GM18861 (cell line): ENCODE data around the gene MT2A.

Experiments
- ATAC-seq: cut with Tn5 transposase; IDR thresholded peaks from one replicate; pipeline ENCODE4 v1.9.1; 2021; ENCODE audit not compliant: unreplicated experiment

Gene MT2A

DNA sequence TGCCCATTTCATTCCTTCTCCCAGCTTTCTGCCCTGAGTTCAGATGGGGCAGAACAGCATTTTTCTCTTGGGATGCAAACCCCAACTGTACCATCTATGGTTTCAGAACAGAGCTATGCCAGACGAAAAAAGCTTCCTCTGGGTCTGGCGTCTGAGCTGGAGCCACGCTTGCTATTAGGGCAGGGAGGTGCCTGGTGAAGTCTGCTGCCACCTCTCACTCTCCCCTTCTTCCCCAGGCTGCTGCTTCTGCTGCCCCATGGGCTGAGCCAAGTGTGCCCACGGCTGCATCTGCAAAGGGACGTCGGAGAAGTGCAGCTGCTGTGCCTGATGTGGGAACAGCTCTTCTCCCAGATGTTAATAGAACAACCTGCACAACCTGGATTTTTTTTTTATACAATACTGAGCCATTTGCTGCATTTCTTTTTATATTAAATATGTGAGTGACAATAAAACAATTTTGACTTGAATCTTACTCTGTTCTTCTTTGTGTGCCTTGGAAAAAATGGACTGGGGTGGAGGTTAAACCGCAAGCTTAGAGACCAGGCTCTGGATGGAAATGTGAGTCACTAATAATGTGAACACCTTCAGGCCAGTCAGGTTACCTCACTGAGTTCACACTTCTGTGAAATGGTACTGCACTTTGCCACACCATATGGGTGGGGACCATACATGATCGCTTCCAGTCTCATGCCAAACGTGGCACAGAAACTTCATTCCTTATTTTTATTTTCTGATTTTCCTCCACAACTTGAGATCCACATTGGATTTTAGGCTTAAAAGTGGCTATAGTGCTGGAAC is 28.4 kb downstream of the MT2A start:
- no peak for ATAC-seq

DNA sequence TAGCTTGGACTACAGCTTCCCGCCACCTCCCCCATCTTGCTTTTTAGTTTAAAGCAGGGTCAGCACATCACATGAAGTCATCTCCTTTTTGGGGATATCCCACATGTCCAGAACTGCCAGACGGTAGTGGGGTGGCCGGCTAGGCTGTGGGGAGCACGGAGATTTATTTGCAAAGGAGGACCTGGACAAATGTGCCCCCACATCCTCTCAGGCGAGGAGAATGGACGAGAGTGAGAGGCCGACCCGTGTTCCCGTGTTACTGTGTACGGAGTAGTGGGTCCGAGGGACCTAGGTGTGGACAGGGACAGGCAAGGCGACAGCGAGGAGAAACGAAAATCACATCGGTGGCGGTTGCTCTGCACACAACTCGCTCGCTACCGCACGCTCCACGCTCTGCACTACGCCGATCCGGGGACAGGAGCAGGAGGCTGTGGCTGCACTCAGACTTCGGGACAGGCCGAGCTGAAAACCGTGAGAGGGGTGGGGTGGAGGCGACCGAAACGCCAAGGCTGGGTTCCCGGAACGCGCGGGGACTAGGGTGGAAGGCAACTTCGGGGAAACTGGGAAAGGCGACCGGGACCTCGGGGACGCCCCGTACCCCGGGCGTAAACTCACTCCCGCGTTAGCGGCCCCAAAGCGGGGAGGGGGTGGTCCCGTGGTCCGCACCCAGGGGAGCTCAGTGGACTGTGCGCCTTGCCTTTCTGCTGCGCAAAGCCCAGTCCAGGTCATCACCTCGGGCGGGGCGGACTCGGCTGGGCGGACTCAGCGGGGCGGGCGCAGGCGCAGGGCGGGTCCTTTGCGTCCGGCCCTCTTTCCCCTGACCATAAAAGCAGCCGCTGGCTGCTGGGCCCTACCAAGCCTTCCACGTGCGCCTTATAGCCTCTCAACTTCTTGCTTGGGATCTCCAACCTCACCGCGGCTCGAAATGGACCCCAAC is 29.7 kb downstream of the MT2A start, which contains the start of gene MT1A:
Gene MT1A, plus strand, starts transcription at position 853 of the 937 bp plus-strand sequence. Its CDS starts 73 bp downstream, at position 926.
- ATAC-seq, result no peak

DNA sequence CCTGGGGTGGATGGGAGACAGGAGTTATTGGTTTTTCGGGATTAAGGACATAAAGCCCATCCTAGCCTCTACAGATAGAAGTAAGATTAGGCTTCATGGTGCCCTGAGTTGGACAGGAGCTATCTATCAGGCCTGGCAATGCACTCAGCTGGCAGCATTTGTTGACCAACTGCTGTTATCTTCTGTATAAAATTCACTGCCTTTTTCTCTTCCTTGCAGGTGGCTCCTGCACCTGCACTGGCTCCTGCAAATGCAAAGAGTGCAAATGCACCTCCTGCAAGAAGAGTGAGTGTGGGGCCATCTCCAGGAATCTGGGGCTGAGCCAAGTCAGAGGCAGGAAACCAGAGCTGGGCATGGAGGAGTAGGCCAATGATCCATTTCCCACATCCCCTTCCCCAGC is 30.7 kb downstream of the MT2A start:
- ATAC-seq, result no peak

DNA sequence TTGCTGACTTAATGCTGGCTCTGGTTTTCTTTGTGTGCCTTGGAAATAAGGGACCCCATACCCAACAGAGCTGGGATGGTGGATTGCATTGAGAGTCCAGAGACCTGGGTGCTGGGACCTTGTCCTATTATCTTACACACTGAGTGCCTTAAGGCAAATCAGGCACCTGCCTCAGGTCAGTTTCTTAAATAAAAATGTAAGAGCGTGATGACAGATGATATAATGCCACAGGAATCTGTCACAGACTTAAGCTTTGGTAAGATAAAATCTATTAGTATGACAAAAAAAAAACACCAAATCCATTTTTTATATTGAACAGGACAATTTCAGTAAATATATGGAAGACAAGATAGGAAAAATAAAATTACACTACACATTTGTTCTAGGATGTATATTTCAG is 31.7 kb downstream of the MT2A start:
- ATAC-seq, result no peak

DNA sequence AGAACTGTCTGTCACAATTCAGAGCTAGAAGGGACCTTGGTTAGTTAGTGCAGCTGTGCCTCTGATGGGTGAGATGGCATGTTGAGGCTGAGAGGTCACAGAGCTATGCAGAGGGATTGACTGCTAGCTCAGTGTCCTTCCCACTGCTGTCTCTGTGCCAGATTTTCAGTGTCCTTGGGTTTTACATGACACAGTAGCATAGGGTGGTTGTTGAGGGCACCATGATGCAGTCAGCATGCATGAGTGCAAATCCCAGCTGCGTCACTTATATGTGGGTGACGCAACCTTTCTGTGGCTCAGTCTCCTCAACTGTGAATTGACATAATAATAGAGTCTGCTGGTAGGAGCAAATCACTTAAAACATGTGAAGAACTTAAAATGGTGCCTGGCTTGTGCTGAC is 32.8 kb downstream of the MT2A start:
- ATAC-seq, result no peak

DNA sequence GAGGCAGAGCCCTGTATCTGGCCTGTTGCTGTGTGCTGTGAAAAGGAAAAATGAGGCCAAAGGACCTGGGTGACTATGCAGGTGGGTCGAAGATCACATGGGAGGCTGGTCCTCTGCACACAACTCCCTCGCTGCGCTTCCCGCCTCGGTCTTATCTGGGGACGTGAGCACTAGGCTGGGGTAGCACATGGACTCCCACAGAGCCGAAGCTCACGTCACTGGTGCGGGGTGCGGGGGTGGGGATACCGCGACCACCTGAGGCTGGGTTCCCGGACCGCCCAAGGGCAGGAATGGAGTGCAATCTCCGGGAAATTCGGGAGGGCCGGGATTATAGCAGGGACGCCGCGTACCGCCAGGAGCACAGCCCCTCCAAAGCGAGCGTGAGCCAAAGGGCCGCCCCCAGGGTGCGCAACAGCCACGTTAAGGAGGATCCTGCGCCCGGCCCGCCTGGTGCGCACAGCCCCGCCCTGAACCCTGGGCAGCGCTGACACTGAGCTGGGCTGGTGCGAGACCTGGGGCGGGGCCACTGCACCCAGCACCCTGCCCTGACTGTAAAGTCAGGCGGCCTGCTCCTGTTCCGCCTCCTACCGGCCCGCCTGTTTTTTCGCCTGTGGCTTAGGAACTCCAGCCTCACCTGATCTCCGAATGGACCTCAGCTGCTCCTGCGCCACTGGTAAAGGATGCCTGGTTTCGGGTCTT is 34.8 kb downstream of the MT2A start:
- ATAC-seq, result peak; percentile 63

DNA sequence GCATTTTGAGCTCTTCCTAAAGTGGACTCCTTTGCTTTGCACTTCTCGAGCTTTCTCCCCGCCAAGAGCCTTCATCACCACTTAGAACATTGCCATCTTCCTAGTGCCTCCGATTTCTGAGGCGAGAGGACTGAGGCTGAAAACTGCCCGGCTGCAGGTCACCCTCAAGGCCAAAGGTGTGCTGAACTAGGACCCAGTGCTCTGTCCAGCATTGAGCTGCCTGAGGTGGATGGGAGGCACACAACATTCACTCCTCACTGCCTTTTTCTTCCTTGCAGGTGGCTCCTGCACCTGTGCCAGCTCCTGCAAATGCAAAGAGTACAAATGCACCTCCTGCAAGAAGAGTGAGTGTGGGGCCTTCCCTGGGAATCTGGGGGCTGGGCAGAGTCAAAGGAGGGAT is 35.4 kb downstream of the MT2A start:
- no peak for ATAC-seq

DNA sequence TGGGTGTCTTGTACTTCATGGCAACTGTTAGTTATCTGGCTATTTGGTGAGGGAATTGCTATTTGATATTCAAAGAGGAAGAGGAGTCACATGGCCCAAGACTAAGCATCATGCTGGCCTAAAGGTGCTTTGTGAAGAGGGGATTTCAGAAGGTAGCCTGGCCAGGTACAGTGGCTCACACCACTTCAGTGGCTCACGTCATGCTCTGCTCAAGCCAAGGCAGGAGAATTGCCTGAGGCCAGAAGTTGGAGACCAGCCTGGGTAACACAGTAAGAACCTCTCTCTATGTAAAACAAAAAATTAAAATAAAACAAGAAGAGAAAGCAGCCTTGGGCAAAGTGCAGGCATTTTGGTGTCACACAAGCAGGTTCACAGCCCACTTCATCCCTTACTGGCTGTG is 36.9 kb downstream of the MT2A start:
- ATAC-seq, result no peak

DNA sequence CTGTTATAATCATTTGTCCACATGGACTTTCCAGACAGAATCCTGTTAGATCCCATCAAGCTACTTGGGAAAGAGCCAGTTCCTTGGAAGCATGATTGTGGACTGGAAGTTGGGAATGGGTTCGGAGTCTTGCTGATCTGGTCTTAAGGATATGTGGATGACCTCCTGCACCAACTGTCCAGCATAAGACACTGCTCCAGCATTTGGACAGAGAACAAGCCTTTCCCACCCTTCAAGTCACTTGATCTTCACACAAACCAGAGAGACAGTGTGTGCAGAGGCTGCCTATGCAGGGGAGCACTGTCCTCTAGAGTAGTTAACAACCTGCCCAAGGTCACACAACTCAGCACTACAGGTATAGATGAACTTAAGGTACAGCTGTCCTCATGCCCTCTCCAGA is 37.5 kb downstream of the MT2A start:
- no peak for ATAC-seq

DNA sequence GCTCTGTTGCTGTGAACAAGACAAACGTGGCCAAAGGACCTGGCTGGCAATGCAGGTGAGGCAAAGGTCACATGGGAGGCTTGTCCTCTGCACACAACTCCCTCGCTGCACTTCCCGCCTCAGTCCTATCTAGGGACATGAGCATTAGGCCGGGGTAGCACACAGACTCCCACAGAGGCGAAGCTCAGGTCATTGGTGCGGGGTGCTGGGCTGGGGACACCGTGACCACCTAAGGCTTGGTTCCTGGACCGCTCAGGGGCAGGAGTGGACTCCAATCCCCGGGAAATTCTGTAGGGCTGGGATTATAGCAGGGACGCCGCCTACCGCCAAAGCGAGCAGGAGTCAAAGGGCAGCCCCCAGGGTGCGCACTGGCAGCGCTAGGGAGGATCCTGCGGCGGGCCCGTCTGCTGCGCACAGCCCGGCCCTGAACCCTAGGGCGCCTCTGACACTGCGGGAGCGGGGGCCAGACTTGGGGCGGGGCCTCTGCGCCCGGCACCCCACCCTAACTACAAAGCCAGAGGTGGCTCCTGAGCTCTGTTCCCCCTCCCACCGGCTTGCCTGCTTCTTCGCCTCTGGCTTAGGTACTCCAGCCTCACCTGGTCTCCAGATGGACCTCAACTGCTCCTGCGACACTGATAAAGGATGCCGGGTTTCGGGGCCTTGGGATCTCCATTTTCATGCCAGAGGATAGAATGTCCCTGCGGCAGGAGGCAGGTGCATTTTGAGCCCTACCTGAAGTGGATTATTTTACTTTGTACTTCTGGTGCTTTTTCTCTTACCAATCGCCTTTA is 39.5 kb downstream of the MT2A start:
- no peak for ATAC-seq

DNA sequence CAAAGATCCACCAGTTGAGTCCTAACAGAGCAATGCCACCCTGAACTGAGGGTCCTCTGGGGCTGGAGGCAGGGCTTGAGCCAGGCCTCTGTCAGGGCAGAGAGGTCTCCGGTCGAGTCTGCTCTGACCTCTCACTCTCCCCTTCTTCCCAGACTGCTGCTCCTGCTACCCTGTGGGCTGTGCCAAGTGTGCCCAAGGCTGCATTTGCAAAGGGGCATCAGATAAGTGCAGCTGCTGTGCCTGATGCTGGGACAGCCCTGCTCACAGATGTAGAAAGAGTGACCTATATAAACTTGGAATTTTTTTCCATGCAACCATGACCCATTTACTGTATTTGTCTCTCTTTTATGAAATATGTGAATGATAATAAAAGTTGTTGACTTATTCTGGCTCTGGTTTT is 40.9 kb downstream of the MT2A start:
- ATAC-seq, result no peak

DNA sequence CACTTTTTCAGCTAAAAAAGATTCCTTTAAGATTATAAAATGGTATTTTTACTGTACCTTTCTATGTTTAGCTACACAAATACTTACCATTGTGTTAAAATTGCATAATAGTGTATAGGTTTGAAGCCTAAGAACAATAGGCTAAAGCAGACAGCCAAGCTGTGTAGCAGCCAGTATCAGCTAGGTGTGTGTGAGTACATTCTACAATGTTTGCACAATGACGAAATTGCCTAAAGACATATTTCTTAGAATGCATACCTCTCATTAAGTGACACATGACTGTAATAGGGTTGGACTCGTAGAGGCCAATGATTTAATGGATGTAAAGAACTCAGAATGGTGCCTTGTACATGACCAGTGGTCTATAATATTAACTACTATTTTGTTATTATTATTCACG is 41.4 kb downstream of the MT2A start:
- no peak for ATAC-seq

DNA sequence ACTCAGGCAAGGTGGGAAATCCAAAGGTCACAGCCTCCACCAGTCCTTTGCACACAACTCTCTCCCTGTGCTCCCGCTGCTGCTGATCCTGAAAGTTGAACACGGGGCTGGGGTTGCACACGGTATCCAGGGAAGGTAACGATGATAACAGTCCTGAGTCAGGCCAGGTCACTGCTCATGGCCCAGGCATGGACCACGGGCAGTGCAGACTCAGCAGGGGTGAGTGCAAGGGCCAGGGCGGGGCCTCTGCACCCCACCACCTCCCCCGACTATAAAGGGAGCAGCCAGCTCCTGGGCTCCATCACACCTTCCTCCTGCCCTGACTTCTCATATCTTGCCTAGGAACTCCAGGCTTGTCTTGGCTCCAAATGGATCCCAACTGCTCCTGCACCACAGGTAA is 43.2 kb downstream of the MT2A start, which contains the start of gene MT1B:
Gene MT1B, plus strand, starts transcription at position 301 of the 400 bp plus-strand sequence. Its CDS starts 68 bp downstream, at position 369.
- ATAC-seq, result no peak

DNA sequence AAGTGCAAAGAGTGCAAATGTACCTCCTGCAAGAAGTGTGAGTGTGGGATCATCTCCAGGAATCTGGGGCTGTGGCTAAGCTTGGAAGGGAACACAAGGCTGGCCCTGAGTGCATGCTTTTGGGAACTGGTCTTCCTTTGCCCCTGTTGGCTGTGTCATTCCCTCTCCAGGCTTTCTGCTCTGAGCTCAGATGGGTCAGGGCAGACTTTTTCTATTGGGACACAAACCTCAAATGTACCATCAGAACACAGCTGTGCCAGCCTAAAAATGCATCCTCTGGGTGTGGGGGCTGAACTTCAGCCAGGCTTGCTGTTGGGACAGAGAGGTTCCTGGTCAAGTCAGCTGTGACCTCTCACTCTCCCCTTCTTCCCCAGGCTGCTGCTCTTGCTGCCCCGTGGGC is 44.2 kb downstream of the MT2A start:
- ATAC-seq, result no peak

DNA sequence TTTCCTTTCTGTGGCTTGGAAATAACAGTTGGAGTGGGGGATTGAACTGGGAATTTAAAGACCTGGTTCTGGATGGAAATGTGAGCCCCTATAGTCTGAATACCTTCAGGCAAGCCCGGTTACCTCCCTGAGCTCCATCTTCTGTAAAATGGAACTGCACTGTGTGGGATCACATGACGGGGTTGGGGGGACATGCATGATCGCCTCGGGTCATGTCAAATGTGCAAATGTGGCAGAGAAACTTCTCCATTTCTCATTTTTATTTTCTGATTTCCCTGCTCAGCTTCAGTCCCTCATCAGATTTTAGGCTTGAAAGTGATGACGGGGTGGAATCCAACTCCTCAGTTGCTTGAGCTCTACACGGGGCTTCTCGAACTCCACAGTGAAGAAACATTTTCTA is 44.8 kb downstream of the MT2A start:
- ATAC-seq, result no peak

DNA sequence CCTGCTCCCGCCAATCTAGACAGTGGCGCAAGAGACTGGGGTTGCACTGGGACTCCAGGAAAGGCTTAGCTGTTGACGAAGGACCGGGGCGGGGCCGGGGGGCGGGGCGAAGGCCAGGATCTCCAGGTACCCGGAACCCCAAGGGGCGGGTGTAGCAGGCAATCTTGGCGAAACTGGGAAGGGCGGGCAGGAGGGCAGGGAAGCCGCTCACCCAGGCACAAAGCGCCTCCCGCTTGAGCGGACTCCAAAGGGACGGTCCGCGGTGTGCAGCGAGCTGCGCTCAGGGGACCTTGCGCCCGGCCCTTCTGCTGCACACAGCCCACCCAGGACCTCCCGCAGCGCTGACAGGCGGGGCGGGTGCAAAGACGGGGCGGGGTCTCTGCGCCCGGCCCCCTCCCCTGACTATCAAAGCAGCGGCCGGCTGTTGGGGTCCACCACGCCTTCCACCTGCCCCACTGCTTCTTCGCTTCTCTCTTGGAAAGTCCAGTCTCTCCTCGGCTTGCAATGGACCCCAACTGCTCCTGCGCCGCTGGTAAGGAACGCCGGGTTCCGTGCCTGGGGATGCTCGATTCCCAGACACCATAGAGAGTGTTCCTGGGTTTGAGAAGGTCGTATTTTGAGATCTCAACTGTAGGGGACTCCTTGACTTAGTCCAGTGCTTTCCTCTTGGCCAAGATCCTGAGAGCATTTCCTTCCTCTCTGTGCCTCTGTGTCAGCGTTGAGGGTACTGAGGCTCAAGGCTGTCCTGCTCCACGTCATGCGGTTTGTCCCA is 49.4 kb downstream of the MT2A start, which contains the start of gene MT1F:
Gene MT1F, plus strand, starts transcription at position 405 of the 772 bp plus-strand sequence. Its CDS starts 100 bp downstream, at position 505.
- ATAC-seq, result no peak

DNA sequence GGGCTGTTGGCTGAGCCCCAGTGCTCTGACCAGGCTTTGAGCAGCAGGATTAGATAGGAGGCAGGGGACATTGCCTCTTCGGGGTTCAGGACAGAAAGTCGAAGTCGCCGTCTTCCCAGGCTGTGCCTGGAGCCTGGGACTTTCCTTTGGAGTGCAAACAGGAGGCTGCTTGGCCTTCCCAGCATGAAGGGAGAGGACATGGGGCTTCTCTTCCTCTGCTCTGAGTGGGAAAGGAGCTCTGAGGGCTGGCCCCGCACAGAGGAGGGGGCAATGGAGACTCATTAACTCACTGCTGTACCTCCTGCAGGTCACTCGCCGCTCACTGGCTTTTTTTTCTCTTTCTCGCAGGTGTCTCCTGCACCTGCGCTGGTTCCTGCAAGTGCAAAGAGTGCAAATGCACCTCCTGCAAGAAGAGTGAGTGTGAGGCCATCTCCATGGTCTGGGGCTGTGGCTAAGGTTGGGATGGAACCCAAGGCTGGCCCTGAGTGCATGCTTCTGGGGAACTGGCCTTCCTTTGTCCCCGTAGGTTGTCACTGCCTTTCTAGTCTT is 50.0 kb downstream of the MT2A start:
- no peak for ATAC-seq
